Esophagus muscularis mucosa (tissue), 4 donors: Measurements from ENCODE around the gene MAPK1IP1L. TPM values are rescaled to one million over a fixed set of nuclear protein-coding genes. Genes with fewer than 3 reads are reported as not detected.

Experiments
- DNase-seq: peaks from one replicate; pipeline ENCODE4 v3.0.0-alpha.2; 2017; ENCODE audit errors: extremely low spot score
- H3K27ac ChIP-seq, 4 donors: fragments of 200-600 bp; sonication (generic); replicated peaks in 1 of 4; 1 replicate in 3 of 4; 2 replicates in 1 of 4; pipeline ENCODE4 v1.5.1; 2016 to 2019; ENCODE audit warnings: mild to moderate bottlenecking in 1 of 4
- H3K27me3 ChIP-seq, 4 donors: fragments of 200-600 bp; sonication (generic); one replicate each; pipeline versions ENCODE4 v1.5.1 to v1.6.0; 2016 to 2019
- H3K36me3 ChIP-seq, 4 donors: fragments of 200-600 bp; sonication (generic); one replicate each; pipeline ENCODE4 v1.5.1; 2016 to 2019
- H3K4me1 ChIP-seq, 4 donors: fragments of 200-600 bp; sonication (generic); one replicate each; pipeline ENCODE4 v1.5.1; 2016 to 2019
- H3K4me3 ChIP-seq, 4 donors: fragments of 200-600 bp; sonication (generic); 1 replicate in 2 of 4; 2 replicates in 2 of 4; pipeline ENCODE4 v1.5.1; 2016 to 2019; ENCODE audit warnings: mild to moderate bottlenecking in 4 of 4, moderate library complexity in 1 of 4
- H3K9me3 ChIP-seq, 4 donors: fragments of 200-600 bp; sonication (generic); 1 replicate in 3 of 4; 2 replicates in 1 of 4; pipeline ENCODE4 v1.5.1; 2016 to 2019
- CTCF ChIP-seq, 3 experiments: fragments of 200-600 bp in 2 of 3; fragments of 450-650 bp in 1 of 3; sonication (generic) in 2 of 3; IDR thresholded peaks; one replicate each; pipeline ENCODE4 v1.5.1; 2017 to 2019; ENCODE audit warnings: antibody characterized with exemption in 3 of 3, mild to moderate bottlenecking in 2 of 3, moderate library complexity in 1 of 3
- EP300 ChIP-seq: sonication (generic); formaldehyde crosslinking; IDR thresholded peaks from one replicate; pipeline ENCODE4 v1.6.1; 2017; ENCODE audit warnings: antibody characterized with exemption
- POLR2A ChIP-seq: fragments of 450-650 bp; IDR thresholded peaks from one replicate; pipeline ENCODE4 v1.6.1; 2017; ENCODE audit warnings: antibody characterized with exemption, moderate library complexity, mild to moderate bottlenecking, low read depth
- POLR2AphosphoS5 ChIP-seq, 2 donors: sonication (generic); formaldehyde crosslinking; IDR thresholded peaks; one replicate each; pipeline ENCODE4 v1.6.1; 2017; ENCODE audit warnings: antibody characterized with exemption in 2 of 2
- WGBS: methylation state at CpG from one replicate; pipeline ENCODE4 v1.1.5; 2018; 5-methylcytosine and 5-hydroxymethylcytosine counted together
- intact Hi-C: fragments of 100-400 bp; cut with DNase I; formaldehyde crosslinking; loops from one replicate; pipeline ENCODE4 v1.15.1; 2023
- total RNA-seq, 4 donors: library from RNA; depleted of rRNA; stranded (reverse); fragments of >200 nt; gene quantifications; one replicate each; pipeline versions ENCODE4 v1.1.0 to v1.2.1, GENCODE V29; 2016

MAPK1IP1L gene
- total RNA-seq, 4 donors from 2014 or later = 36.5 to 95.4 (median 61.0) TPM

GRCh38 chr14:55066223-55066622, 14.8 kb downstream of the MAPK1IP1L start:
- WGBS = 59% methylated on average over 1 of the region's 1 CpG

GRCh38 chr14:55070981-55071411, 19.5 kb downstream of the MAPK1IP1L start:
- H3K27ac ChIP-seq = peak overlapping the region; percentile 77 to 85 (median 84)
- intact Hi-C loops = no loop called here
- no peaks in the 10 kb centered on the region for H3K27me3 ChIP-seq
- H3K4me1 ChIP-seq = peaks cover 29 to 69% (median 62%) of the 10 kb centered on the region in 4 donors
- no peak for TF ChIP-seq POLR2A
- no peak for TF ChIP-seq CTCF (IDR thresholded peaks at IDR 0.05)
- TF ChIP-seq POLR2AphosphoS5 (IDR thresholded peaks at IDR 0.05) = no peak
- no peak for TF ChIP-seq EP300
- H3K36me3 ChIP-seq = peaks cover 0 to 11% (median 6%) of the 10 kb centered on the region in 4 donors
- H3K4me3 ChIP-seq = no peak overlapping the region
- no peaks in the 10 kb centered on the region for H3K9me3 ChIP-seq
- 71% methylated on average over 4 of the region's 4 CpGs for WGBS
- DNase-seq = no peak

More at GRCh38 chr14:55066223-55066622, 14.8 kb downstream of the MAPK1IP1L start:
- Histone ChIP-seq H3K4me3 (no peak overlapping the region), H3K36me3 (peaks cover 16 to 42% (median 28%) of the 10 kb centered on the region in 4 donors), H3K9me3 (no peaks in the 10 kb centered on the region), H3K27ac (peak overlapping the region; percentile 4 to 62 (median 46)), H3K27me3 (no peaks in the 10 kb centered on the region), H3K4me1 (peaks cover 39 to 74% (median 63%) of the 10 kb centered on the region in 4 donors)
- no peak for DNase-seq
- no peak for TF ChIP-seq POLR2AphosphoS5 (IDR thresholded peaks at IDR 0.05)
- TF ChIP-seq CTCF (IDR thresholded peaks at IDR 0.05) = no peak
- no peak for TF ChIP-seq POLR2A
- TF ChIP-seq EP300 = no peak
- intact Hi-C loops = no loop called here

GRCh38 chr14:55071870-55072640, 20.6 kb downstream of the MAPK1IP1L start:
- peak overlapping the region; percentile 10 to 28 (median 16) for H3K4me3 ChIP-seq
- DNase-seq = no peak
- WGBS = 10% methylated on average over 10 of the region's 10 CpGs
- H3K9me3 ChIP-seq = no peaks in the 10 kb centered on the region
- TF ChIP-seq POLR2A (no peak), POLR2AphosphoS5 (IDR thresholded peaks at IDR 0.05) (peak; percentile 61 to 72), CTCF (IDR thresholded peaks at IDR 0.05) (no peak), EP300 (no peak)
- H3K4me1 ChIP-seq = peaks cover 27 to 62% (median 59%) of the 10 kb centered on the region in 4 donors
- H3K27ac ChIP-seq = peak overlapping the region; percentile 77 to 85 (median 84)
- H3K27me3 ChIP-seq = no peaks in the 10 kb centered on the region
- peaks cover 0 to 11% (median 5%) of the 10 kb centered on the region in 4 donors for H3K36me3 ChIP-seq
- intact Hi-C loops = no loop called here

GRCh38 chr14:55073856-55074255, 22.4 kb downstream of the MAPK1IP1L start:
- intact Hi-C loops = no loop called here
- Histone ChIP-seq H3K9me3 (no peaks in the 10 kb centered on the region), H3K27ac (peak overlapping the region in 3 of 4 donors; percentile 36 to 52 (median 46)), H3K4me1 (peaks cover 27 to 62% (median 59%) of the 10 kb centered on the region in 4 donors), H3K36me3 (no peaks in the 10 kb centered on the region), H3K4me3 (no peak overlapping the region), H3K27me3 (no peaks in the 10 kb centered on the region)
- TF ChIP-seq POLR2AphosphoS5 (IDR thresholded peaks at IDR 0.05) = no peak
- TF ChIP-seq POLR2A = no peak
- no peak for TF ChIP-seq CTCF (IDR thresholded peaks at IDR 0.05)
- no peak for TF ChIP-seq EP300
- WGBS = 36% methylated on average over 2 of the region's 2 CpGs
- no peak for DNase-seq
